Tibial artery (tissue), 4 donors: ENCODE results near the gene ESYT2.

Experiments used
- DNase-seq, 2 donors: peaks; one replicate each; pipeline ENCODE4 v3.0.0-alpha.2; 2019
- H3K27ac ChIP-seq, 2 donors: fragments of 200-600 bp; sonication (generic) in 1 of 2; 1 replicate in 1 of 2; 2 replicates in 1 of 2; pipeline ENCODE4 v1.5.1; 2018 to 2019; ENCODE audit warnings: mild to moderate bottlenecking in 1 of 2
- H3K27me3 ChIP-seq, 2 donors: fragments of 200-600 bp; sonication (generic) in 1 of 2; one replicate each; pipeline versions ENCODE4 v1.5.1 to v1.6.0; 2016 to 2019
- H3K36me3 ChIP-seq, 3 donors: fragments of 200-600 bp; sonication (generic) in 2 of 3; one replicate each; pipeline ENCODE4 v1.5.1; 2016 to 2019; ENCODE audit warnings: mild to moderate bottlenecking in 2 of 3
- H3K4me1 ChIP-seq, 4 donors: fragments of 200-600 bp; sonication (generic) in 2 of 4; 1 replicate in 3 of 4; 2 replicates in 1 of 4; pipeline ENCODE4 v1.5.1; 2016 to 2019
- H3K4me3 ChIP-seq, 2 donors: fragments of 200-600 bp; sonication (generic) in 1 of 2; 1 replicate in 1 of 2; 2 replicates in 1 of 2; pipeline ENCODE4 v1.5.1; 2018 to 2019; ENCODE audit warnings: mild to moderate bottlenecking in 2 of 2
- H3K9me3 ChIP-seq, 3 donors: fragments of 200-600 bp; sonication (generic) in 1 of 3; one replicate each; pipeline ENCODE4 v1.5.1; 2016 to 2019
- CTCF ChIP-seq, 2 experiments: fragments of 200-600 bp in 1 of 2; fragments of 450-650 bp in 1 of 2; IDR thresholded peaks; one replicate each; pipeline ENCODE4 v1.5.1; 2017 to 2019; ENCODE audit warnings: antibody characterized with exemption in 2 of 2, mild to moderate bottlenecking in 1 of 2, moderate library complexity in 1 of 2
- intact Hi-C: fragments of 100-400 bp; cut with DNase I; formaldehyde crosslinking; loops from one replicate; pipeline ENCODE4 v1.15.0; 2023; ENCODE audit warnings: low total_unique reads

The ESYT2 gene

GRCh38 chr7:158754746-158755444 is 74.4 kb downstream of the ESYT2 start:
- intact Hi-C loops: no loop called here
- TF ChIP-seq CTCF (IDR thresholded peaks at IDR 0.05): no peak
- H3K4me3 ChIP-seq: no peak overlapping the region
- no peak for DNase-seq
- H3K27me3 ChIP-seq: no peaks in the 10 kb centered on the region
- H3K27ac ChIP-seq: no peak overlapping the region
- H3K4me1 ChIP-seq: no peaks in the 10 kb centered on the region
- H3K36me3 ChIP-seq: peaks cover 46 to 91% (median 63%) of the 10 kb centered on the region in 3 donors
- no peaks in the 10 kb centered on the region for H3K9me3 ChIP-seq

DNA sequence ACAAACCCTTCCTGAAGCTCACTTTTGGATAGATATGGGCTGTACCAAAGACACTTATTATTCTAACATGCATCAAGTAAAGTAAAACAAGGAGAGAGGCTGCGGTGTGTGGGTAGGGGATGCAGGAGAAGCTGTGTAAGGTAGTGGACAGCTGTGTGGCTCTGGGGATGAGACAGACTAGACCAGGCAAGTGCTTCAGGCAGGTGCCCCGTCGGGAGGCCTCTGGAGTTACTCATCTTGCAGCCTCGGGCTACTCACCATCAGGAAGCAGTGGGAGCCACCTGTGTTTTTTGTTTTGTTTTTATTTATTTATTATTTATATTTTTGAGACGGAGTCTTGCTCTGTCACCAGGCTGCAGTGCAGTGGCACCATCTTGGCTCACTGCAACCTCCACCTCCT is 75.4 kb downstream of the ESYT2 start:
- no peak for TF ChIP-seq CTCF (IDR thresholded peaks at IDR 0.05)
- Histone ChIP-seq H3K27ac (no peak overlapping the region), H3K27me3 (no peaks in the 10 kb centered on the region), H3K4me1 (no peaks in the 10 kb centered on the region), H3K9me3 (no peaks in the 10 kb centered on the region), H3K4me3 (no peak overlapping the region), H3K36me3 (peaks cover 48 to 90% (median 60%) of the 10 kb centered on the region in 3 donors)
- intact Hi-C loops: no loop called here
- no peak for DNase-seq

GRCh38 chr7:158751751-158752150 is 77.6 kb downstream of the ESYT2 start:
- TF ChIP-seq CTCF (IDR thresholded peaks at IDR 0.05): no peak
- H3K4me3 ChIP-seq: no peak overlapping the region
- intact Hi-C loops: no loop called here
- no peak overlapping the region for H3K27ac ChIP-seq
- no peaks in the 10 kb centered on the region for H3K4me1 ChIP-seq
- DNase-seq: no peak
- H3K27me3 ChIP-seq: no peaks in the 10 kb centered on the region
- H3K9me3 ChIP-seq: no peaks in the 10 kb centered on the region
- H3K36me3 ChIP-seq: peaks cover 48 to 91% (median 55%) of the 10 kb centered on the region in 3 donors

DNA sequence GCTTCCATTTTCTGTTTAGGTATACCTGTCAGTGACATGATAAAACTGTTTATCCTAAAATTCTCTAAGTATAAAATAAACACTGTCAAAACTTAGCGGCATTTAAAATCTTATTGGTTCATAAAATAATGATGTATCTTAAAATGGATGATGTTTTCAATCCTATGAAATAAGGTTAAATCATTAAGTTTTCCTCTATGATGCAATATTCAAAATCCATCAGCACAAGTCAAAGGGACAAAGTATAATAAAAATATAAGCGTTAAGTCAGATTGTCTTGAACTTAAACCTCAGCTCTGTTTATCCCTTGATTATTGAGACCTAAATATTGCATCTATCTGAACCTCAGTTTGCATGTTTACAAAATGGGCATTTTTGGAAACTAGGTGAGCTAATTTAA is 78.1 kb downstream of the ESYT2 start:
- Histone ChIP-seq H3K9me3 (no peaks in the 10 kb centered on the region), H3K27ac (no peak overlapping the region), H3K36me3 (peaks cover 49 to 91% (median 60%) of the 10 kb centered on the region in 3 donors), H3K4me3 (no peak overlapping the region), H3K27me3 (no peaks in the 10 kb centered on the region), H3K4me1 (no peaks in the 10 kb centered on the region)
- DNase-seq: no peak
- no peak for TF ChIP-seq CTCF (IDR thresholded peaks at IDR 0.05)
- intact Hi-C loops: no loop called here

GRCh38 chr7:158750702-158751101 is 78.6 kb downstream of the ESYT2 start:
- Histone ChIP-seq H3K27me3 (no peaks in the 10 kb centered on the region), H3K4me1 (no peaks in the 10 kb centered on the region), H3K9me3 (no peaks in the 10 kb centered on the region), H3K36me3 (peaks cover 51 to 91% (median 62%) of the 10 kb centered on the region in 3 donors), H3K4me3 (no peak overlapping the region), H3K27ac (no peak overlapping the region)
- intact Hi-C loops: no loop called here
- no peak for TF ChIP-seq CTCF (IDR thresholded peaks at IDR 0.05)
- DNase-seq: no peak
